HepG2 (cell line): ENCODE measurements around the gene TDRD10. TPM values are rescaled to one million over a fixed set of nuclear protein-coding genes. Genes with fewer than 3 reads are reported as not detected.

ENCODE experiments used
- ARID3A ChIP-seq: IDR thresholded peaks from 2 replicates; pipeline ENCODE4 v1.6.1; 2012; ENCODE audit warnings: low read depth, low read length, improper control_type of control experiment
- CEBPB ChIP-seq: IDR thresholded peaks from 2 replicates; pipeline ENCODE4 v1.6.1; 2011; ENCODE audit warnings: low read depth, low read length, improper control_type of control experiment, borderline replicate concordance
- FOXA3 ChIP-seq: IDR thresholded peaks from 2 replicates; pipeline ENCODE4 v1.6.1; 2016; ENCODE audit warnings: missing genetic modification reagents, missing compliant biosample characterization
- HMGXB4 ChIP-seq, 2 experiments: sonication (generic) in 1 of 2; formaldehyde crosslinking in 1 of 2; IDR thresholded peaks; 2 replicates each; pipeline versions ENCODE4 v1.4.0 to v1.6.1; 2018 to 2020; ENCODE audit warnings: missing genetic modification reagents in 2 of 2, borderline replicate concordance in 1 of 2, low read depth in 1 of 2, mild to moderate bottlenecking in 1 of 2, missing biosample characterization in 1 of 2
- HNRNPK ChIP-seq: fragments of 200-400 bp; formaldehyde crosslinking; IDR thresholded peaks from 2 replicates; pipeline ENCODE4 v1.6.1; 2018; ENCODE audit warnings: low read length, low read depth, moderate library complexity, mild to moderate bottlenecking; ENCODE audit not compliant: poor library complexity, severe bottlenecking
- MZF1 ChIP-seq: sonication (generic); formaldehyde crosslinking; IDR thresholded peaks from 2 replicates; pipeline ENCODE4 v1.8.1; 2023; ENCODE audit warnings: mild to moderate bottlenecking, missing genetic modification reagents, borderline replicate concordance
- PAX8 ChIP-seq: sonication (generic); formaldehyde crosslinking; IDR thresholded peaks from 2 replicates; pipeline ENCODE4 v1.8.0; 2022; ENCODE audit warnings: mild to moderate bottlenecking, missing genetic modification reagents, borderline replicate concordance
- PRDM15 ChIP-seq: sonication (generic); formaldehyde crosslinking; IDR thresholded peaks from 2 replicates; pipeline ENCODE4 v1.4.0; 2020; ENCODE audit warnings: missing genetic modification reagents
- RBM39 ChIP-seq: fragments of 200-400 bp; formaldehyde crosslinking; IDR thresholded peaks from one replicate; pipeline ENCODE4 v1.6.1; 2018; ENCODE audit warnings: antibody characterized with exemption, mild to moderate bottlenecking, low read depth, low read length; ENCODE audit not compliant: poor library complexity, severe bottlenecking
- SALL1 ChIP-seq: sonication (generic); formaldehyde crosslinking; IDR thresholded peaks from 2 replicates; pipeline ENCODE4 v1.8.0; 2022; ENCODE audit warnings: mild to moderate bottlenecking, missing genetic modification reagents
- SAP130 ChIP-seq: IDR thresholded peaks from 2 replicates; pipeline ENCODE4 v1.6.1; 2016; ENCODE audit warnings: low read depth
- SATB2 ChIP-seq: sonication (generic); formaldehyde crosslinking; IDR thresholded peaks from 2 replicates; pipeline ENCODE4 v1.5.0; 2020; ENCODE audit warnings: missing genetic modification reagents
- TEAD3 ChIP-seq: optimal IDR thresholded peaks from 2 replicates; pipeline ENCODE3; 2016; ENCODE audit warnings: borderline replicate concordance
- ZBTB25 ChIP-seq: IDR thresholded peaks from 2 replicates; pipeline ENCODE4 v1.6.1; 2018; ENCODE audit warnings: missing genetic modification reagents
- ZKSCAN5 ChIP-seq: sonication (generic); formaldehyde crosslinking; IDR thresholded peaks from 2 replicates; pipeline ENCODE4 v1.5.1; 2020; ENCODE audit warnings: mild to moderate bottlenecking, missing genetic modification reagents
- ZNF180 ChIP-seq: sonication (generic); formaldehyde crosslinking; IDR thresholded peaks from 2 replicates; pipeline ENCODE4 v1.4.0; 2020; ENCODE audit warnings: low read depth, missing genetic modification reagents, borderline replicate concordance
- ZNF3 ChIP-seq: IDR thresholded peaks from 2 replicates; pipeline ENCODE4 v1.7.0; 2017; ENCODE audit warnings: inconsistent platforms
- ZNF33B ChIP-seq: sonication (generic); formaldehyde crosslinking; IDR thresholded peaks from 2 replicates; pipeline ENCODE4 v1.5.1; 2020; ENCODE audit warnings: mild to moderate bottlenecking, missing genetic modification reagents
- ZNF563 ChIP-seq: sonication (generic); formaldehyde crosslinking; IDR thresholded peaks from 2 replicates; pipeline ENCODE4 v1.8.0; 2022; ENCODE audit warnings: mild to moderate bottlenecking, moderate library complexity, missing genetic modification reagents
- ZNF691 ChIP-seq: sonication (generic); formaldehyde crosslinking; IDR thresholded peaks from 2 replicates; pipeline ENCODE4 v1.4.0; 2020; ENCODE audit warnings: missing genetic modification reagents, low read depth, mild to moderate bottlenecking, borderline replicate concordance
- polyA plus RNA-seq, 8 experiments: library from polyadenylated mRNA; depleted of rRNA in 3 of 8; stranded (reverse) in 7 of 8; unstranded in 1 of 8; fragments of >200 nt; fragmentation: Illumina TruSeq in 4 of 8; extraction: Trizol in 4 of 8; gene quantifications; 2 replicates each; pipeline versions ENCODE4 v1.2.1 to v1.2.3, GENCODE V29; 2011 to 2016; ENCODE audit warnings: low read depth in 4 of 8, missing spikeins in 1 of 8, mixed read lengths in 1 of 8; ENCODE audit not compliant: insufficient read depth in 1 of 8
- total RNA-seq, 5 experiments: library from RNA; depleted of rRNA; stranded (reverse); fragments of >200 nt; fragmentation: Illumina TruSeq; extraction: Trizol; gene quantifications; 2 replicates each; pipeline ENCODE4 v1.2.3, GENCODE V29; 2016; ENCODE audit warnings: low read depth in 1 of 5

Gene TDRD10
- total and polyA plus RNA-seq, 2 of the 13 experiments (the other 11 are each of a cell fraction or from before 2014, with no cell fraction given): not detected

- TF ChIP-seq ARID3A: no peak
- no peak for TF ChIP-seq PAX8 (CRISPR knock-in tag)
- TF ChIP-seq RBM39: no peak
- TF ChIP-seq CEBPB: no peak
- no peak for TF ChIP-seq SATB2 (CRISPR knock-in tag)
- TF ChIP-seq ZNF3 (CRISPR knock-in tag): no peak
- TF ChIP-seq HMGXB4 (CRISPR knock-in tag; IDR thresholded peaks at IDR 0.05; ENCODE audit: borderline replicate concordance in 1 of 2, low read depth in 1 of 2): 0 out of 4 replicates have a peak, but pooled peaks of 1 of the 2 experiments have one; percentile 25
- TF ChIP-seq ZNF691 (CRISPR knock-in tag): peak; percentile 52; the same call in 1 of the 2 replicates
- no peak for TF ChIP-seq HNRNPK
- TF ChIP-seq SALL1 (CRISPR knock-in tag): peak; percentile 45
- TF ChIP-seq SAP130: peak; percentile 63
- no peak for TF ChIP-seq ZNF33B (CRISPR knock-in tag)
- TF ChIP-seq MZF1 (CRISPR knock-in tag): no peak
- TF ChIP-seq ZNF563: no peak
- TF ChIP-seq TEAD3: no peak
- TF ChIP-seq ZBTB25 (CRISPR knock-in tag): no peak
- TF ChIP-seq PRDM15 (CRISPR knock-in tag): no peak
- peak; percentile 69 for TF ChIP-seq FOXA3 (CRISPR knock-in tag)
- no peak for TF ChIP-seq ZNF180 (CRISPR knock-in tag)
- TF ChIP-seq ZKSCAN5 (CRISPR knock-in tag): no peak
Measured at GRCh38 chr1:154469844-154470560, 32.0 kb upstream of the TDRD10 start (continued).
